Spleen (tissue), 7 donors: ENCODE measurements around the gene FAM83G.

Source experiments
- CTCF ChIP-seq, 11 experiments: fragments of 200-600 bp in 7 of 11; fragments of 450-650 bp in 4 of 11; sonication (generic) in 4 of 11; IDR thresholded peaks in 8 of 11; conservative IDR thresholded peaks in 3 of 11; 1 replicate in 7 of 11; 2 replicates in 4 of 11; pipeline versions ENCODE4 v1.4.0 to v1.8.0; 2016 to 2021; ENCODE audit warnings: antibody characterized with exemption in 11 of 11, inconsistent platforms in 4 of 11, mild to moderate bottlenecking in 1 of 11
- POLR2A ChIP-seq, 3 donors: fragments of 450-650 bp; IDR thresholded peaks; one replicate each; pipeline ENCODE4 v1.5.1; 2017; ENCODE audit warnings: antibody characterized with exemption in 3 of 3, mild to moderate bottlenecking in 1 of 3
- POLR2AphosphoS5 ChIP-seq, 3 donors: sonication (generic); formaldehyde crosslinking; IDR thresholded peaks; one replicate each; pipeline ENCODE4 v1.5.1; 2017; ENCODE audit warnings: antibody characterized with exemption in 3 of 3
- donor health status: DM: no; HTN: no; CAD: no; lungs with moderate emphysema.
- donor health status: DM: no; HTN: no; CAD: no.
- donor health status: DM: no; HTN: no; CAD: no.

- TF ChIP-seq CTCF (IDR thresholded peaks at IDR 0.05 in 8 of 11, conservative IDR thresholded peaks at IDR 0.05 in 3 of 11) = no peak
- TF ChIP-seq POLR2A (IDR thresholded peaks at IDR 0.05) = no peak
- TF ChIP-seq POLR2AphosphoS5 (IDR thresholded peaks at IDR 0.05) = no peak
Measured at GRCh38 chr17:18987862-18988545, 16.6 kb downstream of the FAM83G start.
